H1 (cell line): Measurements from ENCODE around the gene OMP.

Experiments used
- CREB1 ChIP-seq: IDR thresholded peaks from 2 replicates; pipeline ENCODE4 v1.6.1; 2012; ENCODE audit warnings: inconsistent platforms
- EP300 ChIP-seq, 2 experiments: IDR thresholded peaks; 1 replicate in 1 of 2; 2 replicates in 1 of 2; pipeline ENCODE4 v1.6.1; 2011 to 2012; ENCODE audit warnings: low read depth in 2 of 2, low read length in 2 of 2, mild to moderate bottlenecking in 2 of 2, borderline replicate concordance in 1 of 2, inconsistent platforms in 1 of 2, moderate library complexity in 1 of 2
- RFX5 ChIP-seq: IDR thresholded peaks from 2 replicates; pipeline ENCODE4 v1.6.1; 2011; ENCODE audit warnings: low read depth, low read length, improper control_type of control experiment, borderline replicate concordance
- SIX5 ChIP-seq: IDR thresholded peaks from 2 replicates; pipeline ENCODE4 v1.6.1; 2011; ENCODE audit warnings: mild to moderate bottlenecking, low read depth, low read length
- TF ChIP-seq, protein P1 (sequence below), 3 experiments: IDR thresholded peaks; 1 replicate in 2 of 3; 2 replicates in 1 of 3; pipeline versions ENCODE4 v1.5.1 to v1.6.1; 2011; ENCODE audit warnings: low read length in 3 of 3, mild to moderate bottlenecking in 3 of 3, inconsistent platforms in 2 of 3, low read depth in 1 of 3, moderate library complexity in 1 of 3; ENCODE audit not compliant: insufficient read depth in 1 of 3; ENCODE audit errors: control extremely low read depth in 1 of 3

DNA sequence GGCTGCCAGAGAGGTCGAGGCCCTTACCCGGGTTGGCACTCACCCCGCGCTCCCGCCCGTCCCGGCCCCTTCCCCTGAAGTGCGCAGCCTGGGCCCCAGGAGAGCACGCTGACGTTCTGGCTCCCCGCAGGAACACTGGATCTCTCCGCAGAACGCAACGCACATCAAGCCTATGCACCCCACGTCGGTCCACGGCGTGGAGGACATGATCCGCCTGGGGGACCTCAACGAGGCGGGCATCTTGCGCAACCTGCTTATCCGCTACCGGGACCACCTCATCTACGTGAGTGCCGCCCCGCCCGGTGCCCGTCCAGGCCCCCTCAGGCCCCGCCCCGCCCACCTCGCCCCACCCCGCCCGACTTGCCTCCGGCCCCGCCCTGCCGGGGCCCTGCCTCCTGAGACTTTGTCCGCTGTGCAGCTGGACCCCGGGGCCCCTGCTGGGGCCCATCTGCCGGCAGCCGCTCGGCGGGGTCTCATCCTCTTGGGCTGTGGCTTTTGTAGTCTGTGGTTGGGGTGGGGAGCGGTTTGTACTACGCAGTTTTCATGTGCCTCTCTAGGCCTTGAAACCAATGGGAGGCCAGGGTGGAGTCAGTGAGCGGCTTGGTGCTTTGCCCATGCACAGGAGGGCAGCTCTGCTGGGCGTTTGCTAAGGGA lies 45.2 kb downstream of the OMP start:
- TF ChIP-seq, protein P1, sequence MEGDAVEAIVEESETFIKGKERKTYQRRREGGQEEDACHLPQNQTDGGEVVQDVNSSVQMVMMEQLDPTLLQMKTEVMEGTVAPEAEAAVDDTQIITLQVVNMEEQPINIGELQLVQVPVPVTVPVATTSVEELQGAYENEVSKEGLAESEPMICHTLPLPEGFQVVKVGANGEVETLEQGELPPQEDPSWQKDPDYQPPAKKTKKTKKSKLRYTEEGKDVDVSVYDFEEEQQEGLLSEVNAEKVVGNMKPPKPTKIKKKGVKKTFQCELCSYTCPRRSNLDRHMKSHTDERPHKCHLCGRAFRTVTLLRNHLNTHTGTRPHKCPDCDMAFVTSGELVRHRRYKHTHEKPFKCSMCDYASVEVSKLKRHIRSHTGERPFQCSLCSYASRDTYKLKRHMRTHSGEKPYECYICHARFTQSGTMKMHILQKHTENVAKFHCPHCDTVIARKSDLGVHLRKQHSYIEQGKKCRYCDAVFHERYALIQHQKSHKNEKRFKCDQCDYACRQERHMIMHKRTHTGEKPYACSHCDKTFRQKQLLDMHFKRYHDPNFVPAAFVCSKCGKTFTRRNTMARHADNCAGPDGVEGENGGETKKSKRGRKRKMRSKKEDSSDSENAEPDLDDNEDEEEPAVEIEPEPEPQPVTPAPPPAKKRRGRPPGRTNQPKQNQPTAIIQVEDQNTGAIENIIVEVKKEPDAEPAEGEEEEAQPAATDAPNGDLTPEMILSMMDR (IDR thresholded peaks at IDR 0.05; ENCODE audit: control extremely low read depth in 1 of 3, insufficient read depth in 1 of 3, low read depth in 1 of 3, low read length in 3 of 3), result no peak
- TF ChIP-seq SIX5 (no peak), EP300 (IDR thresholded peaks at IDR 0.05; ENCODE audit: borderline replicate concordance in 1 of 2, low read depth in 2 of 2, low read length in 2 of 2) (no peak), RFX5 (no peak), CREB1 (peak; percentile 10; the same call in 1 of the 2 replicates)
